Measurements from ENCODE around the gene EFEMP1.

Gene EFEMP1

GRCh38 chr2:55936351-55936750, 12.8 kb upstream of the EFEMP1 start:
- TF ChIP-seq, protein P1, sequence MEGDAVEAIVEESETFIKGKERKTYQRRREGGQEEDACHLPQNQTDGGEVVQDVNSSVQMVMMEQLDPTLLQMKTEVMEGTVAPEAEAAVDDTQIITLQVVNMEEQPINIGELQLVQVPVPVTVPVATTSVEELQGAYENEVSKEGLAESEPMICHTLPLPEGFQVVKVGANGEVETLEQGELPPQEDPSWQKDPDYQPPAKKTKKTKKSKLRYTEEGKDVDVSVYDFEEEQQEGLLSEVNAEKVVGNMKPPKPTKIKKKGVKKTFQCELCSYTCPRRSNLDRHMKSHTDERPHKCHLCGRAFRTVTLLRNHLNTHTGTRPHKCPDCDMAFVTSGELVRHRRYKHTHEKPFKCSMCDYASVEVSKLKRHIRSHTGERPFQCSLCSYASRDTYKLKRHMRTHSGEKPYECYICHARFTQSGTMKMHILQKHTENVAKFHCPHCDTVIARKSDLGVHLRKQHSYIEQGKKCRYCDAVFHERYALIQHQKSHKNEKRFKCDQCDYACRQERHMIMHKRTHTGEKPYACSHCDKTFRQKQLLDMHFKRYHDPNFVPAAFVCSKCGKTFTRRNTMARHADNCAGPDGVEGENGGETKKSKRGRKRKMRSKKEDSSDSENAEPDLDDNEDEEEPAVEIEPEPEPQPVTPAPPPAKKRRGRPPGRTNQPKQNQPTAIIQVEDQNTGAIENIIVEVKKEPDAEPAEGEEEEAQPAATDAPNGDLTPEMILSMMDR (IDR thresholded peaks at IDR 0.05; ENCODE audit: low read depth, low read length) = no peak
- no peak overlapping the region for H3K4me3 ChIP-seq (replicated peaks in 1 of 2; ENCODE audit: low read depth in 2 of 2, low read length in 2 of 2)
- no peak for DNase-seq (ENCODE audit: low read depth in 2 of 2)

DNA sequence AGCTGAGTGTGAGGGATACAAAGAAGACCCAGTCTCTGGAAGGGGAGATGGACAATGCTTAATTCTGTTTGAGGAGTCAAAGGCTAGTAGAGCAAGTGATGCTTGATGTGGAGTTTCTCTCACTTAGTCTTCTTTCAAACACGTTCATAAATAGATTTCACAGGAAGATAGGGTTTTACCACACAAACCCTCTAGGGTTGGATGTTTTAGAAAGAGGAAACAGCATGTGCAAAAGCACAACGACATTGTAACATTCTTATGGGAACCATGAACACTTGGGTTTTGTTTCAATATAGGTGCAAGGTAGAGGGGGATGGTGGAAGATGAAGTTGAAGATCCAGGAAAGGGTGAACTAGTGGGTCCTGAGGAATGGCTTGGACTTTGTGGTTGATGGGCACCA, 10.8 kb upstream of the EFEMP1 start:
- TF ChIP-seq, protein P1 (IDR thresholded peaks at IDR 0.05; ENCODE audit: low read depth, low read length) = no peak
- DNase-seq (ENCODE audit: low read depth in 2 of 2) = no peak
- H3K4me3 ChIP-seq (replicated peaks in 1 of 2; ENCODE audit: low read depth in 2 of 2, low read length in 2 of 2) = no peak overlapping the region

GRCh38 chr2:55932843-55933242, 9.3 kb upstream of the EFEMP1 start:
- H3K4me3 ChIP-seq (replicated peaks in 1 of 2; ENCODE audit: low read depth in 2 of 2, low read length in 2 of 2) = no peak overlapping the region
- TF ChIP-seq, protein P1 (IDR thresholded peaks at IDR 0.05; ENCODE audit: low read depth, low read length) = no peak
- no peak for DNase-seq (ENCODE audit: low read depth in 2 of 2)

DNA sequence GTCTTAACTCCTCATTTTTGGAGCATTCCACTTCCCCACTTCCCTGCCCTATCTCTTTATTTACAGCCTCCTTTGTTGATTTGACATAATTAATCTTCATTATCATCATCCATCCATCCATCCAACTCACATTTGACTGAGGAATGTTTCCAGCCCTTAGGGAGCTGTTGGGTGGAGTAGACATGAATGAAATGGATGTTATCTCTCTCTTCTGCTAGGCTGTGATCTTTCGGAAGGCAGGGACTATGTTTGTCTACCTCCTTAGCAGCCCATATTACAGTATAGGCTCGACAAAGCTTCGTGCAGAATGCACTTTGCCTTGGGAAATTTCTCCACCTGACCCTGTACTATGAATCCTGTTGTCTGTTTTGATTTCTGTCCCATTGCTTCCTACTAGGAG, 7.7 kb upstream of the EFEMP1 start:
- TF ChIP-seq, protein P1 (IDR thresholded peaks at IDR 0.05; ENCODE audit: low read depth, low read length) = no peak
- no peak for DNase-seq (ENCODE audit: low read depth in 2 of 2)

GRCh38 chr2:55929476-55929875, 5.9 kb upstream of the EFEMP1 start:
- H3K4me3 ChIP-seq (replicated peaks in 1 of 2; ENCODE audit: low read depth in 2 of 2, low read length in 2 of 2) = no peak overlapping the region
- TF ChIP-seq, protein P1 (IDR thresholded peaks at IDR 0.05; ENCODE audit: low read depth, low read length) = no peak
- DNase-seq (ENCODE audit: low read depth in 2 of 2) = no peak

More for the DNA sequence above, 7.7 kb upstream of the EFEMP1 start:
- H3K4me3 ChIP-seq (replicated peaks in 1 of 2; ENCODE audit: low read depth in 2 of 2, low read length in 2 of 2) = no peak overlapping the region

DNA sequence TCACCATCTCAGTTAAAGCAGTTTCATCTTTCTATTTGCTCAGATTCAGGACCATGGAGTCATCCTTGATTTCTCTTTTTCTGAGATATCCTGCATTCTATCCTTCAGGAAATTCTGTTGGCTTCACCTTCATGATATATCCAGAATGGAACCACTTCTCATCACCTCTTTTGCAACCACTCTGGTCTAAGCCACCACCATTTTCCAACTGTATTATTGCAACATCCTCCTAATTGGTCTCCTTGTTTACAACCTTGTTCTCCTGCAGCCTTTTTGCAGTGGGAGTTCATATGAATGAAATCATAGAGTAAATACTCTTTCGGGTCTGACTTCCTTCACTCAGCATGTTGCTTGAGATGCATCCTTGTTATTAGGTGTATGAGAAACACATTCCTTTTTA, 3.4 kb upstream of the EFEMP1 start:
- DNase-seq (ENCODE audit: low read depth in 2 of 2) = no peak
- TF ChIP-seq, protein P1 (IDR thresholded peaks at IDR 0.05; ENCODE audit: low read depth, low read length) = no peak
- no peak overlapping the region for H3K4me3 ChIP-seq (replicated peaks in 1 of 2; ENCODE audit: low read depth in 2 of 2, low read length in 2 of 2)

- H3K4me3 ChIP-seq (replicated peaks in 1 of 2; ENCODE audit: low read depth in 2 of 2, low read length in 2 of 2) = no peak overlapping the region
- TF ChIP-seq, protein P1 (IDR thresholded peaks at IDR 0.05; ENCODE audit: low read depth, low read length) = no peak
- no peak for DNase-seq (ENCODE audit: low read depth in 2 of 2)
These were observed 2.7 kb upstream of the EFEMP1 start for GRCh38 chr2:55926246-55926645.
